Neuronal stem cell (in vitro differentiated cells): ENCODE measurements around the gene KLHL35.
A peak's percentile ranks its signal among the peaks of the same experiment; 100 is the strongest.

Experiments
- DNase-seq: peaks from one replicate; pipeline ENCODE4 v3.0.0-alpha.2; 2013; ENCODE audit warnings: low spot score
- H2AFZ ChIP-seq: one replicate; pipeline ENCODE4 v1.6.1; 2013; ENCODE audit warnings: mild to moderate bottlenecking, low read length, inconsistent platforms
- H2AK5ac ChIP-seq: 2 replicates; pipeline ENCODE4 v1.6.1; 2013; ENCODE audit warnings: low read depth, mild to moderate bottlenecking, inconsistent platforms, low read length, moderate library complexity, mixed read lengths
- H2BK120ac ChIP-seq: 2 replicates; pipeline ENCODE4 v1.6.1; 2013; ENCODE audit warnings: low read depth, mild to moderate bottlenecking, inconsistent platforms, low read length, moderate library complexity, mixed read lengths
- H2BK12ac ChIP-seq: one replicate; pipeline ENCODE4 v1.6.1; 2013; ENCODE audit warnings: low read length, inconsistent platforms
- H2BK15ac ChIP-seq: 2 replicates; pipeline ENCODE4 v1.6.1; 2013; ENCODE audit warnings: mild to moderate bottlenecking, low read length, inconsistent platforms, mixed read lengths
- H2BK5ac ChIP-seq: one replicate; pipeline ENCODE4 v1.6.1; 2013; ENCODE audit warnings: inconsistent platforms, mild to moderate bottlenecking, low read length, moderate library complexity
- H3K14ac ChIP-seq: one replicate; pipeline ENCODE4 v1.6.1; 2013; ENCODE audit warnings: low read length, inconsistent platforms
- H3K18ac ChIP-seq: 2 replicates; pipeline ENCODE4 v1.6.1; 2013; ENCODE audit warnings: low read length, inconsistent platforms
- H3K23ac ChIP-seq: 2 replicates; pipeline ENCODE4 v1.6.1; 2013; ENCODE audit warnings: low read depth, mild to moderate bottlenecking, mixed read lengths, low read length, inconsistent platforms; ENCODE audit not compliant: poor library complexity
- H3K27ac ChIP-seq: replicated peaks from 3 replicates; pipeline ENCODE4 v1.5.1; 2013; ENCODE audit warnings: low read length, inconsistent platforms
- H3K27me3 ChIP-seq, 3 experiments: 2 replicates each; pipeline ENCODE4 v1.6.1; 2013; ENCODE audit warnings: low read length in 3 of 3, mild to moderate bottlenecking in 2 of 3, inconsistent platforms in 1 of 3, low read depth in 1 of 3, mixed read lengths in 1 of 3, moderate library complexity in 1 of 3; ENCODE audit not compliant: control insufficient read depth in 3 of 3, insufficient read depth in 3 of 3
- H3K36me3 ChIP-seq, 2 donors: replicated peaks in 1 of 2; 2 replicates each; pipeline ENCODE4 v1.6.1; 2013; ENCODE audit warnings: low read length in 2 of 2; ENCODE audit not compliant: control insufficient read depth in 2 of 2, insufficient read depth in 2 of 2
- H3K4ac ChIP-seq: 2 replicates; pipeline ENCODE4 v1.6.1; 2013; ENCODE audit warnings: inconsistent platforms, mild to moderate bottlenecking, low read length, moderate library complexity
- H3K4me1 ChIP-seq, 2 donors: 1 replicate in 1 of 2; 2 replicates in 1 of 2; pipeline ENCODE4 v1.6.1; 2013; ENCODE audit warnings: low read length in 2 of 2, low read depth in 1 of 2; ENCODE audit not compliant: control insufficient read depth in 2 of 2, insufficient read depth in 1 of 2
- H3K4me2 ChIP-seq: one replicate; pipeline ENCODE4 v1.6.1; 2013; ENCODE audit warnings: mild to moderate bottlenecking, low read length, inconsistent platforms; ENCODE audit not compliant: insufficient read depth, poor library complexity, severe bottlenecking
- H3K4me3 ChIP-seq, 2 donors: 2 replicates each; pipeline ENCODE4 v1.5.1; 2013; ENCODE audit warnings: low read length in 2 of 2, mild to moderate bottlenecking in 2 of 2, inconsistent platforms in 1 of 2, moderate library complexity in 1 of 2
- H3K79me1 ChIP-seq: one replicate; pipeline ENCODE4 v1.6.1; 2013; ENCODE audit warnings: low read depth, mild to moderate bottlenecking, inconsistent platforms, low read length, moderate library complexity
- H3K9ac ChIP-seq: one replicate; pipeline ENCODE4 v1.6.1; 2013; ENCODE audit warnings: mild to moderate bottlenecking, low read depth, low read length, inconsistent platforms; ENCODE audit not compliant: poor library complexity
- H3K9me3 ChIP-seq, 2 donors: replicated peaks in 1 of 2; 2 replicates each; pipeline versions ENCODE3 to v1.6.1; 2013; ENCODE audit warnings: low read length in 2 of 2, mild to moderate bottlenecking in 2 of 2, inconsistent platforms in 1 of 2, low read depth in 1 of 2, mixed read lengths in 1 of 2, moderate library complexity in 1 of 2; ENCODE audit not compliant: control insufficient read depth in 2 of 2, insufficient read depth in 1 of 2
- H4K8ac ChIP-seq: one replicate; pipeline ENCODE4 v1.6.1; 2013; ENCODE audit warnings: low read depth, mild to moderate bottlenecking, inconsistent platforms, low read length, moderate library complexity
- H4K91ac ChIP-seq: one replicate; pipeline ENCODE4 v1.6.1; 2013; ENCODE audit warnings: low read length, low read depth, mild to moderate bottlenecking, inconsistent platforms; ENCODE audit not compliant: poor library complexity
- WGBS, 2 donors: extraction: QIAGEN DNeasy Blood & Tissue Kit; methylation state at CpG; one replicate each; pipeline ENCODE4 v1.1.7; 2013; ENCODE audit warnings: missing lambda C conversion rate in 2 of 2, mixed read lengths in 1 of 2; ENCODE audit not compliant: insufficient read length in 2 of 2, insufficient replicate concordance in 1 of 2; ENCODE audit errors: extremely low coverage in 2 of 2; 5-methylcytosine and 5-hydroxymethylcytosine counted together

KLHL35 gene

DNA sequence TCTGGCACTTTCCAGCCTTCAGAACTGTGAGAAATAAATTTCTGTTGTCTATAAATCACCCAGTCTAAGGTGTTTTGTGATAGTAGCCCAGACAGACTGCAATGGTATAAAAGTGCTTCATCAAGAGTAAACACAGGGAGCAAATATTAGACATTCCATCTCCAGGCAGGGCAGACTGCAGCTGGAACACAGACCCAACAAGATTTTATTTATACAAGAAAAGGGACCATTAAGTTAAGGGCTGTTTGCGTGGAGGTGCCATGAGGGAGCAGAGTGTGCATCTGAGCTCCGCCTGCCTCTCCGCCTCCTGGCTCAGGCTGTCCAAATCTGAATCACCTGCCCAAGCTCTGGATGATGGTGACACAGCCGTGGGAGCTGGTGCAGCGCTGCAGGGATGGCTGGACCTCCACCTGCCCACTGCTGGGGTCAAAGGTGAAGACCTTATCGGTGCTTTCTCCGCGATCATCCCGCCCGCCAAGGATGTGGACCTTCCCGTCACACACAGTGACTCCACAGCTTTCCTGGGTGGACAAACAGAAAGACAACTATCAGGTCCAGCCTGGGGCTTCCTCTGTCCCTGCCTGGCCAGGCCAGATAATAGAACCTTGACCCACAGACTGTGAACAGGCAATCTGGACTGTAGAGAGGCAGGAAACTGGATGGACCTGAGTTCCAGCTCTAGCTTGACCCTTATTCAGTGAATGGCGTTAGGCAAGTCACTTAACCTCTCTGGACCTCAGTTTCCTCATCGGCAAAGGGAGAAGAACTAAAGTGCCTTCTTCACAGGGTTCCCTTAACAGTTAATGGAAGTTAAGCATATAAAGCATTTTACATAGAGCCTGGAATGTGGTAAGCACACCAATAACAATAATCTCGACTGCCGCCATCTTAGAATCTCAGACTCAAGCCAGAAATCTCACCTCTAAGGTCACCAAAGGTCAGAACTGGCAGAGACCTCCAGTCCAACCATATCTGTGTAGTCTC lies 10.5 kb downstream of the KLHL35 start:
- Histone ChIP-seq H3K18ac (no peak overlapping the region), H3K4me2 (no peak overlapping the region), H3K27ac (peak overlapping the region; percentile 72), H4K91ac (no peak overlapping the region), H3K9ac (no peak overlapping the region), H3K4me1 (peaks cover 22 to 28% of the 10 kb centered on the region in 2 donors), H2BK120ac (no peak overlapping the region), H2BK5ac (no peak overlapping the region), H3K23ac (no peak overlapping the region), H2AFZ (no peak overlapping the region), H2BK15ac (no peak overlapping the region), H2BK12ac (no peak overlapping the region), H4K8ac (no peak overlapping the region), H3K9me3 (no peaks in the 10 kb centered on the region), H3K79me1 (peaks cover 11% of the 10 kb centered on the region), H3K4me3 (no peak overlapping the region), H3K14ac (no peak overlapping the region), H3K4ac (no peak overlapping the region), H3K36me3 (peaks cover 25 to 34% of the 10 kb centered on the region in 2 donors), H2AK5ac (no peak overlapping the region), H3K27me3 (no peaks in the 10 kb centered on the region)
- no peak for DNase-seq
- no CpG with 5 or more reads among the region's 15 CpGs for WGBS, 2 donors

DNA sequence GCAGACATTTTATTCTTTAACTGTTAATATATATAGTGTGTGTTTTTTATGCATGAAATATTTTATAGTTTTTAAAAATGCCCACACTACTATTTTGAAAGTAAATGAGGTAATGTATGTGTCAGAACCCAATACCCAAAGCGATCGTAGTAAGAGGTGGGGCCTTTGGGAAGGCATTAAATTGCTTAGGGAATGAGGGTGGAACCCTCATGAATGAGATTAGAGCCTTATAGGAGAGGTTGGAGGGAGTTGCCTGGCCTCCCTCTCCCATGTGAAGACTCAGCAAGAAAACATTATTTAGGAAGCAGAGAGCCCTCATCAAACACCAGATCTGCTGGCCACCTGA lies 11.1 kb downstream of the KLHL35 start:
- no peak overlapping the region for H2BK15ac ChIP-seq
- no peak overlapping the region for H4K8ac ChIP-seq
- H3K4ac ChIP-seq: no peak overlapping the region
- H3K36me3 ChIP-seq: peaks cover 25 to 39% of the 10 kb centered on the region in 2 donors
- H3K14ac ChIP-seq: no peak overlapping the region
- H2BK120ac ChIP-seq: no peak overlapping the region
- H3K27ac ChIP-seq: no peak overlapping the region
- H4K91ac ChIP-seq: no peak overlapping the region
- no peak overlapping the region for H3K18ac ChIP-seq
- no peak overlapping the region for H3K23ac ChIP-seq
- H3K79me1 ChIP-seq: peaks cover 12% of the 10 kb centered on the region
- no peak overlapping the region for H2AK5ac ChIP-seq
- DNase-seq: no peak
- H2BK5ac ChIP-seq: no peak overlapping the region
- no peak overlapping the region for H3K4me2 ChIP-seq
- H3K27me3 ChIP-seq: no peaks in the 10 kb centered on the region
- peaks cover 22 to 28% of the 10 kb centered on the region in 2 donors for H3K4me1 ChIP-seq
- H3K9ac ChIP-seq: no peak overlapping the region
- H3K9me3 ChIP-seq: no peaks in the 10 kb centered on the region
- WGBS, 2 donors: no CpG with 5 or more reads among the region's 2 CpGs
- H2BK12ac ChIP-seq: no peak overlapping the region
- no peak overlapping the region for H2AFZ ChIP-seq
- no peak overlapping the region for H3K4me3 ChIP-seq

- Histone ChIP-seq H3K4ac (no peak overlapping the region), H3K14ac (peak overlapping the region; percentile 90), H3K9me3 (no peaks in the 10 kb centered on the region), H2AFZ (peak overlapping the region; percentile 19), H2AK5ac (peak overlapping the region; percentile 77), H3K4me3 (no peak overlapping the region), H2BK5ac (no peak overlapping the region), H3K27ac (peak overlapping the region; percentile 53), H3K27me3 (no peaks in the 10 kb centered on the region), H3K4me1 (peaks cover 22 to 27% of the 10 kb centered on the region in 2 donors), H3K79me1 (peaks cover 12% of the 10 kb centered on the region), H3K36me3 (peaks cover 26 to 44% of the 10 kb centered on the region in 2 donors), H3K9ac (no peak overlapping the region), H3K4me2 (no peak overlapping the region), H3K23ac (peak overlapping the region; percentile 86), H4K8ac (no peak overlapping the region), H2BK12ac (peak overlapping the region; percentile 77), H3K18ac (peak overlapping the region; percentile 86), H2BK120ac (no peak overlapping the region), H2BK15ac (peak overlapping the region; percentile 41), H4K91ac (no peak overlapping the region)
- DNase-seq: no peak
- WGBS, 2 donors: no CpG with 5 or more reads among the region's 11 CpGs
These were observed 11.9 kb downstream of the KLHL35 start for GRCh38 chr11:75421035-75421602.
